Retinal pigment epithelial cell (primary cell): ENCODE measurements around the gene DNAJB1.

Experiments used
- DNase-seq: peaks from one replicate; pipeline ENCODE4 v3.0.0-alpha.2; 2010; ENCODE audit warnings: low read depth
- H3K4me3 ChIP-seq: 2 replicates; pipeline ENCODE4 v1.5.1; 2011; ENCODE audit warnings: mild to moderate bottlenecking, low read length, control low read depth, moderate library complexity
- CTCF ChIP-seq: conservative IDR thresholded peaks from 2 replicates; pipeline ENCODE4 v1.5.1; 2011; ENCODE audit warnings: low read depth, low read length, control low read depth, inconsistent platforms

The DNAJB1 gene

GRCh38 chr19:14517446-14517839, 754 bp downstream of the DNAJB1 start:
- no peak for DNase-seq
- peak overlapping the region; percentile 96 for H3K4me3 ChIP-seq
- no peak for TF ChIP-seq CTCF

- no peak for DNase-seq
- TF ChIP-seq CTCF: no peak
- peak overlapping the region; percentile 96 for H3K4me3 ChIP-seq
Measured at GRCh38 chr19:14516746-14517438, 1.3 kb downstream of the DNAJB1 start.

- DNase-seq: no peak
Measured at GRCh38 chr19:14516048-14516534, 2.1 kb downstream of the DNAJB1 start.

GRCh38 chr19:14515501-14516047, 2.6 kb downstream of the DNAJB1 start:
- TF ChIP-seq CTCF: no peak
- DNase-seq: no peak

More at GRCh38 chr19:14516048-14516534, 2.1 kb downstream of the DNAJB1 start:
- peak overlapping the region; percentile 96 for H3K4me3 ChIP-seq
- TF ChIP-seq CTCF: peak; percentile 20

GRCh38 chr19:14514215-14514863, 3.9 kb downstream of the DNAJB1 start:
- H3K4me3 ChIP-seq: no peak overlapping the region
- no peak for DNase-seq
- no peak for TF ChIP-seq CTCF

More at GRCh38 chr19:14515501-14516047, 2.6 kb downstream of the DNAJB1 start:
- H3K4me3 ChIP-seq: peak overlapping the region; percentile 96

- no peak for DNase-seq
- H3K4me3 ChIP-seq: no peak overlapping the region
- TF ChIP-seq CTCF: no peak
Measured at GRCh38 chr19:14512406-14512961, 5.7 kb downstream of the DNAJB1 start.
